Activated CD4-positive, alpha-beta T cell treated with anti-CD3 and anti-CD28 coated beads for 36 hours (primary cell): ENCODE data around the gene HYAL3. TPM values are rescaled to one million over a fixed set of nuclear protein-coding genes. Genes with fewer than 3 reads are reported as not detected.

Source experiments
- ATAC-seq: fragments of 200-7000 bp; cut with Tn5 transposase; one replicate; pipeline ENCODE4 v1.10.0; 2021; ENCODE audit warnings: mild to moderate bottlenecking, moderate library complexity
- CTCF ChIA-PET: fragments of 350-600 bp; sonication (Branson Sonifier 250); formaldehyde crosslinking; loops from one replicate; lab custom pipeline; 2021; ENCODE audit warnings: antibody characterized with exemption; lab: Charles Lee
- POLR2A ChIA-PET: fragments of 350-600 bp; sonication (Branson Sonifier 250); formaldehyde crosslinking; loops from one replicate; lab custom pipeline; 2021; ENCODE audit warnings: antibody characterized with exemption, inconsistent platforms; lab: Charles Lee
- DNase-seq: peaks from one replicate; pipeline ENCODE4 v3.0.0-alpha.2; 2020
- H3K27ac Mint-ChIP-seq: one replicate; pipeline ENCODE4 v1.8.0; 2021; ENCODE audit warnings: mixed read lengths
- H3K27me3 Mint-ChIP-seq: one replicate; pipeline ENCODE4 v1.8.0; 2021; ENCODE audit warnings: mixed read lengths
- H3K36me3 Mint-ChIP-seq: one replicate; pipeline ENCODE4 v1.8.0; 2021; ENCODE audit warnings: low read depth, mixed read lengths
- H3K4me1 Mint-ChIP-seq: one replicate; pipeline ENCODE4 v1.8.0; 2021; ENCODE audit warnings: mixed read lengths
- H3K4me3 Mint-ChIP-seq: one replicate; pipeline ENCODE4 v1.8.0; 2021; ENCODE audit warnings: mild to moderate bottlenecking, moderate library complexity, mixed read lengths
- H3K9me3 Mint-ChIP-seq: one replicate; pipeline ENCODE4 v1.8.0; 2021; ENCODE audit warnings: low read depth, mixed read lengths
- intact Hi-C, 2 experiments: fragments of 100-400 bp; cut with DNase I in 1 of 2; cut with micrococcal nuclease in 1 of 2; formaldehyde crosslinking; loops; one replicate each; pipeline versions ENCODE4 v1.14.2 to v1.15.1; 2022 to 2024; cut with DNase I, micrococcal nuclease
- total RNA-seq, 2 experiments: library from RNA; stranded (reverse); gene quantifications; one replicate each; pipeline ENCODE4 v1.2.3, GENCODE V29; 2021

Gene HYAL3
- total RNA-seq, 2 experiments from 2014 or later, result 4.5 to 5.4 TPM

DNA sequence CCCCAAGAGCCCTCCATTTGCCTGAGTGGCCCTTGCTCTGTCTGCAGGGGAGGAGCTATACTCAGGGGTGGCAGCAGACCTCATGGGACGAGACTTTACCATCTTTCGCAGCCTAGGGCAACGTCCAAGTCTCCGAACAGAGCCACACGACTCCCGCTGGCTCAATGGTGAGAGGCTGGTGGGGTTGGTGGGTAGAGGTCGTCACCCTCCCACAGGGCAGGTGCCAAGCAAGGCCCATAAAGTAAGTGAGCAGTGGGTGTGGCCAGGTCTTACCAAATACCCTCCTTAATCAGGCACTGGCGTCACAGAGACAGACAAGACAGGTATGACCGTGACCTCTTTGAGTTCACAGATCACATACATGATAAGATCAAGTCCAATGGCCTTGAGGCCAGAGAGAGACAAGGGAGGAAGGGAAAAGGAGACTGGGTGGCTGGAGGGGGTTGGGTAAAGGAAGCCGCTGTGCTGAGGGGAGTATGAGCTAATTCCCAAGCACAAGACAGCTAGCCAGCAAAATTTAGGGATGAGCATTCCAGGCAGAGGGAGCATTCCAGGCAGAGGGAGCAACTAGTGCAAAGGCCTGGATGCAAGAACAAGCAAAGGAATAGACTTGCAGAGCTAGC, 27.8 kb downstream of the HYAL3 start:
- peak overlapping the region; percentile 55 for H3K27ac Mint-ChIP-seq
- ATAC-seq (no peak), DNase-seq (no peak)
- H3K36me3 Mint-ChIP-seq, result no peaks in the 10 kb centered on the region
- POLR2A ChIA-PET, result no interaction called here
- CTCF ChIA-PET, result interaction anchor here (0.6 to 2.2 kb wide), 11 partner anchors 8 to 157 kb away, joined by 3 to 12 read pairs (median 3); no protein-coding TSS in a partner anchor
- no peak overlapping the region for H3K4me3 Mint-ChIP-seq
- peaks cover 33% of the 10 kb centered on the region for H3K27me3 Mint-ChIP-seq
- H3K4me1 Mint-ChIP-seq, result peaks cover 25% of the 10 kb centered on the region
- intact Hi-C loops, result loop anchor here in 1 of 2 experiments (5.0 to 10.0 kb wide), 2 partner anchors 53 to 149 kb away; partner anchors contain the start of genes HYAL2 and TUSC2
- H3K9me3 Mint-ChIP-seq, result no peaks in the 10 kb centered on the region

DNA sequence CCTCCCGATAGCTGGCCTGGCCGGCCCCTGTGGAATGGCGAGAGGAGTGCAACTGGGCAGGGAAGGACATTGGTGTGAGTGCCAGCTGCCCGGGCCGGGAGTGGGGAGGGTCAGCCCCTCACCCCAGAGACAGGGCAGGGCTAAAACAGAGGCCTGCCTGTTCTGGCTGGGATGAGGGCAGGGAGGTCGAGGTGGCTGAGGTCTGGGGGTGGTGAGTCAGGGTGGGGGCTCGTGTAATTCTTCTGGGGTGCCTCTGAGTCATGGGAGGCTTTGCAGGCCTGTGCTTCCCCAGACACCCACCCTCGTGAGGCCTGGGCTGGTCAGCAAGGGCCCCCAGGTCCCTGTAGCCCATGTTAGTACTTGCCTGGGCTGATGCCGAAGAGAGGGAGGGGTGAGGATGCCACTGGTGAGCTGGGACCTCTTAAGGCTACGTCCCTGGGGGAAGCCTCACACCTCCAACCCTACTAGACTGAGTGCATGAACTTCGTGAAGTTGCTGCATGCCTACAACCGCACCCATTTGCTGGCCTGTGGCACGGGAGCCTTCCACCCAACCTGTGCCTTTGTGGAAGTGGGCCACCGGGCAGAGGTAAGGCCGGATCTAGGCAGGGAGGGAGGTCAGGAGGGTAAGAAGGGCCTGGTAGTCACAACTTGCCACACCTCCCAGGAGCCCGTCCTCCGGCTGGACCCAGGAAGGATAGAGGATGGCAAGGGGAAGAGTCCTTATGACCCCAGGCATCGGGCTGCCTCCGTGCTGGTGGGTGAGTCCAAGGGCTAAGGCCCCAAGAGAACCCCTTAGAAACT, 28.6 kb downstream of the HYAL3 start:
- intact Hi-C loops, result loop anchor here in 1 of 2 experiments (5.0 to 10.0 kb wide), 2 partner anchors 54 to 148 kb away; partner anchors contain the start of genes HYAL2 and TUSC2

DNA sequence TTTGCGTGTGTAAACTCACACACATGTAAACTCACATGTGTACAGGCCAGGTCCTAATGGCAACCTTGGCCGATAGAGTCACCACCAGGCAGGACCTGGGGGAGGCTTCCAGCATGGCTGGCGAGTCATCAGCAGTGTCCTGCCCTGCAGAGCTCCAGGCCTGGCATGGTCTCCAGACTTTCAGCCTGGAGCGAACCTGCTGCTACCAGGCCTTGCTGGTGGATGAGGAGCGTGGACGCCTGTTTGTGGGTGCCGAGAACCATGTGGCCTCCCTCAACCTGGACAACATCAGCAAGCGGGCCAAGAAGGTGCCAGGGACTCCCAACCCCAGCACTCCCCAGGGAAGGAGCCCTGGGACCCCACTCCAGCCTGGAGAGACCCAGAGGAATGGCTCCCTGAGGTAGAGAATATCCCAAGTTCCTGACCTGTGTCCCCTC, 29.2 kb downstream of the HYAL3 start:
- no peak for ATAC-seq
- H3K9me3 Mint-ChIP-seq, result no peaks in the 10 kb centered on the region
- H3K36me3 Mint-ChIP-seq, result no peaks in the 10 kb centered on the region
- peaks cover 16% of the 10 kb centered on the region for H3K4me1 Mint-ChIP-seq
- DNase-seq, result no peak
- intact Hi-C loops, result loop anchor here in 1 of 2 experiments (5.0 to 10.0 kb wide), 2 partner anchors 55 to 148 kb away; partner anchors contain the start of genes HYAL2 and TUSC2
- POLR2A ChIA-PET, result no interaction called here
- H3K27me3 Mint-ChIP-seq, result peaks cover 24% of the 10 kb centered on the region
- H3K27ac Mint-ChIP-seq, result no peak overlapping the region
- CTCF ChIA-PET, result interaction anchor here (0.9 to 1.0 kb wide), 3 partner anchors 11 to 75 kb away, joined by 3 read pairs; no protein-coding TSS in a partner anchor
- H3K4me3 Mint-ChIP-seq, result no peak overlapping the region

More for the DNA sequence above, 28.6 kb downstream of the HYAL3 start:
- peaks cover 19% of the 10 kb centered on the region for H3K4me1 Mint-ChIP-seq
- H3K36me3 Mint-ChIP-seq, result no peaks in the 10 kb centered on the region
- ChIA-PET POLR2A (no interaction called here), CTCF (interaction anchor here (0.6 to 2.2 kb wide), 9 partner anchors 7 to 80 kb away, joined by 3 to 12 read pairs (median 3); no protein-coding TSS in a partner anchor)
- ATAC-seq (no peak), DNase-seq (no peak)
- H3K4me3 Mint-ChIP-seq, result no peak overlapping the region
- peaks cover 30% of the 10 kb centered on the region for H3K27me3 Mint-ChIP-seq
- no peaks in the 10 kb centered on the region for H3K9me3 Mint-ChIP-seq
- H3K27ac Mint-ChIP-seq, result no peak overlapping the region

DNA sequence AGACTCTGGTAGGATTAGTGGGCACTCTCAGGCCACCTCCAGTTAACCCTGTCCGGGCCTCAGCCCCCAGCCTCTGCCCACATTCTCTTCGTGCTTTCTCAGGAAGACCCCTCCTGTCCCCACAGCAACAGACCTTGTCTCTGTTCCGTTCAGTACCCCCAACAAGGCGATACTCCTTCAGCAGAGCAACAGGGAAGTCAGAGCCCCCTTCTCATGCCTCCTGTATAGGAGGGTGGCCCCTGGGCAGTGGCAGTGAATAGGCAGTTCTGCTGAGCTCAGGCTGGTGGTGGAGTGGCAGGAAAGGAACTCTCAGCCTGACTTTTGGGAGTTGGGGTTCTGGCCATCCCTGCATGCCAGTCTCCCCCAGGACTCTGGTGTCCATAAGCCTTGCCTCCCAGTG, 29.7 kb downstream of the HYAL3 start:
- no peaks in the 10 kb centered on the region for H3K9me3 Mint-ChIP-seq
- peaks cover 18% of the 10 kb centered on the region for H3K27me3 Mint-ChIP-seq
- ChIA-PET CTCF (interaction anchor here (0.9 kb wide), 2 partner anchors 10 to 75 kb away, joined by 3 read pairs; no protein-coding TSS in a partner anchor), POLR2A (no interaction called here)
- no peak overlapping the region for H3K4me3 Mint-ChIP-seq
- no peak overlapping the region for H3K27ac Mint-ChIP-seq
- peaks cover 14% of the 10 kb centered on the region for H3K4me1 Mint-ChIP-seq
- ATAC-seq, result no peak
- DNase-seq, result no peak
- intact Hi-C loops, result no loop called here
- H3K36me3 Mint-ChIP-seq, result no peaks in the 10 kb centered on the region

DNA sequence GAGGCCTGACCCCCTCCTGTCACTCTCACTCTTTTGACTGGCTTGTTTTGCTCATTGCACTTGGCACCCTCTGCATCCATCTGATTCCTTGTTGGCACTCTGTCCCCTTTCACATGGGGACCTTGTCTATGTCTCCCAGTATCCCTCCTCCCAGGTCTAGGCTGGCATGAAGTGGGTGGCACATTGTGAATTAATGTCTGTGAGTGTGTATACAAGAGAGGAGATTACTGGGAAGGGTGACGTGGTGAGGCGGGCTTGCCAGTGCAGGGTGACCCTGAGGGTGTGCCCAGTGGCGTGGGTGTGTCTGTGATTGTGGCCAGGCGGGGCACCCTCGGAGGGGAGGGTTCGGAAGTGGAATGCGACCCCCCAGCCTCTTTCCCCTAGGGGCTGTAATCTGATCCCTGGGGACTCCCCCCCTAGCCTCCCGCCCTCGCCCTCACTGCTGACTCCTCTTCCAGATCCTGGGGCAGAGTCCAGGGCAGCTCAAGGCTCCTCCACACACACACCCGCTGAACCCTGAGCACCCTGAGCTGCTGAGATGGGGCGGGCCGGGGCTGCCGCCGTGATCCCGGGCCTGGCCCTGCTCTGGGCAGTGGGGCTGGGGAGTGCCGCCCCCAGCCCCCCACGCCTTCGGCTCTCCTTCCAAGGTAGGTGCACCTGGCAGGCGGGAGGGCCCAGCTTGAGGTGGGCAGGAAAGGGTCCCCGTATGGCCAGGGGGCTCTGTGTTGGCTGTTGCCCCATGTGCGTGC, 30.3 kb downstream of the HYAL3 start, which contains the start of gene SEMA3B:
SEMA3B (plus strand) TSS at position 445 of the 749 bp plus-strand sequence; CDS start at position 539, 94 bp downstream.
- intact Hi-C loops, result no loop called here
- Mint-ChIP-seq H3K9me3 (no peaks in the 10 kb centered on the region), H3K4me1 (peaks cover 9% of the 10 kb centered on the region), H3K27me3 (peaks cover 14% of the 10 kb centered on the region), H3K27ac (no peak within 1 kb of the TSS), H3K36me3 (no peaks in the 10 kb centered on the region), H3K4me3 (no peak within 1 kb of the TSS)
- ChIA-PET POLR2A (no interaction called here), CTCF (no interaction called here)
- ATAC-seq (no peak), DNase-seq (no peak)

DNA sequence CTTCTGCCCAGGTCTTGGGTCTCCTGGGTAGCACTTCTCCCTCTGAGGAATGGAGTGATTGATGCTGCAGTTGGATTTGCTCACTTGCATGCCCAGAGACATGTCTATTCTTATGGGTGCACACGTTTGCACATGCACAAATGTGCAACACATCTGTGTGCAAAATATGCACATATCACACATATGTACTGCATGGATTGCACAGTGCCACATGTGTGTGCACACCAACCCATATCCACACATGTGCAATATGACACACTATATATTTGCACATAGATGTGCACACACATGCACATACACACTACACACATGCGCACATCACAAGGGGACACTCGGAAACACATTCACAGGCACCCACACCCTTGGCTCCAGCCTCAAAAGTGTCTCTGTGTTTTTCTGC, 30.9 kb downstream of the HYAL3 start:
- no peak for DNase-seq
- Mint-ChIP-seq H3K36me3 (no peaks in the 10 kb centered on the region), H3K27me3 (peaks cover 12% of the 10 kb centered on the region), H3K4me1 (peaks cover 8% of the 10 kb centered on the region), H3K9me3 (no peaks in the 10 kb centered on the region), H3K27ac (no peak overlapping the region), H3K4me3 (no peak overlapping the region)
- ChIA-PET POLR2A (no interaction called here), CTCF (interaction anchor here (2.7 kb wide), 1 partner anchor 76 kb away, joined by 7 read pairs; no protein-coding TSS in a partner anchor)
- intact Hi-C loops, result no loop called here
- no peak for ATAC-seq

DNA sequence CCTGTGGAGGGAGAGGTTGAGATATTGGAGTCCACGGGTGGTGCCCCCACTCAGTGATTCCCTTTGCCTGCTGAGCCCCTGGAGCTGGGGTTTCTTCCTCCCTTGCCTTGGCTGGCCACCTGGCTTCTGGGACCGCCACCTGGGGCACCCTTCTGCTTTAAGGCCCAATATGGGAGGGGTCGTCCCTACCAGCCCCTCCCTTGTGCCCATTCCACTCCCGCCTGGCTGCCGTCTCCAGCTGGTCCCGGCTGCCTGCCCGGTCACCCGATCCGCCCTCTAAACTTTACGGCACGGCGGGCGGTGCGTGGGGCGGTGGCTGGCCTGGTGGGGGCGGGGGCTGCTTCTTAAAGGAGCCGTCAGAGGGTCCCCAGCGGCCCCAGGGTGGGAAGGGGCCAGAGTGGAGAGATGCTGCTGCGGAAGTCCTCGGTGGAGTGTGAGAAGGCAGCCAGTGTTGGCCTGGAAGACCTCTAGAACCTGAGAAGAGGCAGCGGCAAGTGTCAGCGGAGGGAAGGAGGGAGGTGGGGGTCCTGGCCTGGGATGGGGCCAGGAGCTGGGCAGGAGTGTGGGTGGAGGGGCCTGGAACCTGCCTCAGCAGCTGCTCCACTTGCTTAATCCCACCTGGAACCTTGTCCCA, 31.8 kb downstream of the HYAL3 start:
- ChIA-PET POLR2A (no interaction called here), CTCF (interaction anchor here (0.6 to 2.7 kb wide), 6 partner anchors 9 to 601 kb away, joined by 3 to 8 read pairs (median 5); no protein-coding TSS in a partner anchor)
- no peak overlapping the region for H3K27ac Mint-ChIP-seq
- H3K4me1 Mint-ChIP-seq, result peaks cover under 1% of the 10 kb centered on the region
- H3K4me3 Mint-ChIP-seq, result no peak overlapping the region
- DNase-seq, result no peak
- H3K9me3 Mint-ChIP-seq, result no peaks in the 10 kb centered on the region
- no peak for ATAC-seq
- H3K36me3 Mint-ChIP-seq, result no peaks in the 10 kb centered on the region
- H3K27me3 Mint-ChIP-seq, result peaks cover 8% of the 10 kb centered on the region
- intact Hi-C loops, result no loop called here

DNA sequence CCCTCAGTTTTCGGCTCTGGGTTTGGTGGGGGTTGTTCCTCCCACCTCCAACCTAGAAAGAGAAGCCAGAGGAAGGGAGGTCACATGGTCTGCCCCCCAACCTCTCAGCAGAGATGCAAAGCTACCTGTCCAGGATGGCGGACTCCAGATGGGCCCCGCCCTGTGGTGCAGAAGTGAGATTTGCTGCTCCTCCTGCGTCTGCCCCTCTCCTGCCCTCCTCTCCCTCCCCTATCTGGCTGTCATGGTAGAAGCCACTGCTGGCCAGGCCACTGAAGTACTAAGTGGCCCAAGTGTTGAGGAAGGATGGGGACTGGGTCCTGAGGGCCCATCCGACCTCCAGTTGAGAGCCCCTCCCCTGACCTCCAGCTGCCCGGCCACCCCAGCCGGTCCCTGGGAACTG, 32.4 kb downstream of the HYAL3 start:
- ChIA-PET POLR2A (no interaction called here), CTCF (interaction anchor here (0.6 to 2.7 kb wide), 6 partner anchors 9 to 76 kb away, joined by 3 to 8 read pairs (median 5); partner anchors contain the start of gene GNAT1)
- Mint-ChIP-seq H3K4me3 (no peak overlapping the region), H3K27ac (no peak overlapping the region), H3K27me3 (peaks cover 8% of the 10 kb centered on the region), H3K9me3 (no peaks in the 10 kb centered on the region), H3K36me3 (no peaks in the 10 kb centered on the region), H3K4me1 (no peaks in the 10 kb centered on the region)
- intact Hi-C loops, result no loop called here
- DNase-seq (no peak), ATAC-seq (no peak)

DNA sequence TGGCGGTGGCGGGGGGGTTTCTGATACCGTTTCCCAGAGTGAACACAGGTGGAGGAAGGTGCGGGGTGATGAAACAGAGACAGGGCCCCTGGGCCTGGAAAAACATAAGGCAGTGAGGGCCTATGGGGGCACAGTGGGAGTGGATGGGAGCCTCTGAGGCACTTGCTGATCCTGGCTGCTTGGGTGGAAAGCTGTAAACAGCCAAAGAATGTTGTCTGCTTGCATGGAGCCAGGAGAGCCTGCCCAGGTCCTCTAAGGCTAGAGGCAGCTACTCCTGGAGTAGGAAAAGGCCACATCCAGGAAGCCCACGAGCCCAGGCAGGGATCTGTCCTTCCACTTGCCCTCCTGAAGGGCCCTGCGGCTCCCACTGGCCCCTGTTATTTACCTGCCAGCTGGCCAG, 33.2 kb downstream of the HYAL3 start:
- ATAC-seq, result no peak

DNA sequence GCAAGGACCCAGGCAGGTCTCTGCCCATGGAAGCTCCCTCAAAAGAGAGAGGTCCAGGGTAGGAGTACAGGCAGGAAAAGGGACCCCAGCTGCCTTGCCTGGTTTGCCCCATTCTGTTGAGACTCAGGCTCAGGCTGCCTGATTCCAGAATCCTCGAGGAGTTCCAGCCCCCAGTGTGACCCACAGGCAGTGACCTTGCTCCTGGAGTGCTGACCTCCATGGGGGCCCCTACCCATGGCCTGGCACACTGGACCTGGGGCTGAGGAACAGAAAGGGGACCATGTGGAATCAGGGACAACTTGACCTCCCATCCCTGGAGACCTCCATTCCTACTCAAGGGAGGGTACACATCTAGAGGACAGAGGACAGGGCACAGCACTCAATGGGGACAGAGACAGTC, 33.6 kb downstream of the HYAL3 start:
- no peak for ATAC-seq
- Mint-ChIP-seq H3K9me3 (no peaks in the 10 kb centered on the region), H3K27ac (no peak overlapping the region), H3K4me3 (no peak overlapping the region), H3K36me3 (no peaks in the 10 kb centered on the region), H3K27me3 (peaks cover 8% of the 10 kb centered on the region), H3K4me1 (no peaks in the 10 kb centered on the region)
- intact Hi-C loops, result no loop called here
- no peak for DNase-seq
- POLR2A ChIA-PET, result no interaction called here
- CTCF ChIA-PET, result interaction anchor here (0.6 to 2.7 kb wide), 3 partner anchors 18 to 87 kb away, joined by 5 to 8 read pairs (median 7); no protein-coding TSS in a partner anchor

More for the DNA sequence above, 33.2 kb downstream of the HYAL3 start:
- H3K36me3 Mint-ChIP-seq, result no peaks in the 10 kb centered on the region
- ChIA-PET CTCF (interaction anchor here (0.6 to 2.7 kb wide), 3 partner anchors 19 to 86 kb away, joined by 5 to 8 read pairs (median 7); no protein-coding TSS in a partner anchor), POLR2A (no interaction called here)
- H3K9me3 Mint-ChIP-seq, result no peaks in the 10 kb centered on the region
- H3K4me3 Mint-ChIP-seq, result no peak overlapping the region
- no peaks in the 10 kb centered on the region for H3K4me1 Mint-ChIP-seq
- DNase-seq, result no peak
- intact Hi-C loops, result no loop called here
- peaks cover 8% of the 10 kb centered on the region for H3K27me3 Mint-ChIP-seq
- no peak overlapping the region for H3K27ac Mint-ChIP-seq
